NOMO-1 treated with dmso at 0.1 percent for 144 hours (cell line): ENCODE measurements around the gene PMVK.

Source experiments
- DNase-seq: peaks from one replicate; lab custom pipeline; 2025; ENCODE audit not compliant: unreplicated experiment; lab: John Stamatoyannopoulos, UW

The PMVK gene

GRCh38 chr1:154967331-154967950 is 30.9 kb upstream of the PMVK start:
- no peak for DNase-seq

GRCh38 chr1:154966111-154966510 is 29.6 kb upstream of the PMVK start:
- DNase-seq = no peak

GRCh38 chr1:154964359-154964758 is 27.8 kb upstream of the PMVK start:
- no peak for DNase-seq

GRCh38 chr1:154963643-154964042 is 27.1 kb upstream of the PMVK start:
- DNase-seq = no peak

DNA sequence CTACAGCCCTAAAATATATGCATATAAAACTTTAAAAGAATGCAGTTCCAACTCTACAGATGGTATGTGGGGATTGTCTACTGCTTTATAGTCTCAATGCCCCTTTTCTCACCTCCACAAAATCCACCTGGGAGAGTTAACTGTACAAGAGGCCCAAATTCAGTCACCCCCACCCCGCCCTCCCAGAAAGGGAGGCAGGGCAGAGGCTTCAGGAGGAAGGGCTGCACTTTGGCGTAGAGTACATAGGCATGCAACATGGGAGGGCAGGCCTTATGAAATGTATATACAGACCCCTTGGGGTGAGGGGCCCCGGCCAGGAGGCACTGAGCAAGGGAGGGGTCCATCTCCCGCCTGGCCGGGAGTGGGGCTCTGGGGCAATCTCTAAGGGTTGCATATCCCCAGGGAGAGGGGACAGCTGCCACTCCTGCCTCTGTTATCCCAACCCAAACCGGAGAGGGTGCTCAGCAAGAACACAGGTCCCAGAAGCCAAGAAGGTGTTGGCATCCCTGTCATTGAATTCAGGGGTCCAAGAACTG is 26.3 kb upstream of the PMVK start:
- no peak for DNase-seq

GRCh38 chr1:154962156-154962749 is 25.7 kb upstream of the PMVK start:
- DNase-seq = no peak

- DNase-seq = peak; percentile 73
Measured at GRCh38 chr1:154961207-154962155, 25.0 kb upstream of the PMVK start, which contains the start of gene PYGO2. TSS of gene PYGO2 (minus strand) at chr1:154961782. CDS start at chr1:154961576, 206 bp downstream.

- DNase-seq = no peak
Measured at GRCh38 chr1:154960446-154961136, 24.1 kb upstream of the PMVK start.

DNA sequence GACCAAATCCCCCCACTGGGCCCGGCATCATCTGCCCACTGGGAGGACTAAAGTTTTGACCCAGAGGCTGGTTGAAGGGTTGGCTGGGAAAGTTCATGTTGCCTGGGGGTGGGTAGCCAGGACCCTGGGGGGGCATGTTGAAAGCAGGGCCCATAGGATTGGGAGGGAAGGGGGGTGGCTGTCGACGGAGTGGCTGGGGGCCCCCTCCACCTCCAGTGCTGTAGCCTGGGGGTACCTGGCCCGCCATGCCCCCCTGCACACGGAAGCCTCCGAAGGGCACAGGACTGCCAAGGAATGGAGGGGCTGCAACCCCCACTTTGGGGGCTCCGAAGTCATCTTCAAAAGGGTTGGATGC is 22.9 kb upstream of the PMVK start:
- DNase-seq = no peak

GRCh38 chr1:154958681-154959425 is 22.3 kb upstream of the PMVK start:
- no peak for DNase-seq

GRCh38 chr1:154958036-154958435 is 21.5 kb upstream of the PMVK start:
- DNase-seq = no peak

- no peak for DNase-seq
Measured at GRCh38 chr1:154957091-154957657, 20.7 kb upstream of the PMVK start.

- DNase-seq = no peak
Measured at GRCh38 chr1:154956544-154956941, 20.0 kb upstream of the PMVK start.

DNA sequence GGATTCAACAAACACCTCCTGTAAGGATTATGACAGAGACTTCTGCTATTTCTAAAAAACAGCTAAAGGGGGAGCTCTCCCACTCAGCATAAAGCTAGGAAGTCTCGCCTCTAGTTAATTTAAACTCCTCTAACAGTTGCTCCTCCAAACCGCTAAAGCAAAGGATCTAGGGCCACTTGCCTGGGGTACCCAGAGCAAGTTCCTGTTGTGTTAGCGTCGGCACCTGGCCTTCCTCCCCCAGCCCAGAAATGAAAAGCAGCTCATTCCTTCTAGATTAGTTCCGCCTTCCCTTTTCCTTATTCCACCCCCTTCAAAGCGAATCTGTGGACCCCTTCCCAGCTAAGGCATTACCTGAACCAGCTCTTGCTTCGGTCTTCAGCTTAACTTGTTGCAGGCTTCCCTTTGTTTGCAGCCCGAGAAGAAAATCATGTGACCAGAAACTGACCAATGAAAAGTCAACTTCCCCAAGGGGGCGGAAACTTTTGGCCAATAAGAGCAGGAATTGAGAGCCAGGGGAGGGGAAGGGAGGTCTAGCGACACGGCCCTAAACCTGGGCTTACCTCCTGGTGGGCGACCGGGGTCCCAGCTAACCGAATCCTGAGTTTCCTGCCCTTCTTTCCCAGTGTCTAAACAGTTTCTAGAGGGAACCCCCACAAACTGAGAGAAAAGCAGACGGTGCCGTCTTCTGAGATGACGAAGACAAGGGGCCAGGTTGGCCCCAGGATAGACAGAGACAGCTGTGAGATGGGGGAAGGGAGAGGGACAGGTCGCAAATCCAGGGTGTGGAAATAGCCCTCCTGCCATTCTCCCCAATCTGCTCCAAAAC is 19.4 kb upstream of the PMVK start, which contains the start of gene PBXIP1:
TSS of gene PBXIP1 (minus strand) at position 382 of the 826 bp plus-strand sequence. CDS start 2,378 bp downstream, outside the sequence.
- peak; percentile 84 for DNase-seq

- no peak for DNase-seq
Measured at GRCh38 chr1:154955039-154955717, 18.7 kb upstream of the PMVK start.

- no peak for DNase-seq
Measured at GRCh38 chr1:154954541-154954940, 18.0 kb upstream of the PMVK start.

DNA sequence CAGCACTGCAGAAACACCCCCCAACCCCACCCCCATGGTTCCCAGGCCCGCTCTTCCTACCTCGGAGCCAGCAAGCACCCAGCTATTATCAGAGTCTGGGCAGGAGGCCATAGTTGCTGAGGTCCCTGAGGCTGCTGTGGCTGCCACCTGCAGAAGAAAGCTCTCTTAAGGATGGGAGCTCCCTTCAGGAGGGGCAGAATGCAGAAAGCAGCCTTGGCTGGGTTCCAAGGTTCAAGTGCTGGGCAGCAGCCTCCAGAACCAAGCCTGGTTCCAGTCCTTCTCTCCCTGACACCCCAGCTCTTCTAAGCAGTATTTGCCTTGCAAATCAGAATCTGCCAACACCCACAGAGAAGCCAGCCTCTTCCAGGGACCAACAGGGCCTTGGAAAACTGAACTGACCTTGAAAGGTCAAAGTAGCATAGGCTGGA is 17.1 kb upstream of the PMVK start:
- no peak for DNase-seq

DNA sequence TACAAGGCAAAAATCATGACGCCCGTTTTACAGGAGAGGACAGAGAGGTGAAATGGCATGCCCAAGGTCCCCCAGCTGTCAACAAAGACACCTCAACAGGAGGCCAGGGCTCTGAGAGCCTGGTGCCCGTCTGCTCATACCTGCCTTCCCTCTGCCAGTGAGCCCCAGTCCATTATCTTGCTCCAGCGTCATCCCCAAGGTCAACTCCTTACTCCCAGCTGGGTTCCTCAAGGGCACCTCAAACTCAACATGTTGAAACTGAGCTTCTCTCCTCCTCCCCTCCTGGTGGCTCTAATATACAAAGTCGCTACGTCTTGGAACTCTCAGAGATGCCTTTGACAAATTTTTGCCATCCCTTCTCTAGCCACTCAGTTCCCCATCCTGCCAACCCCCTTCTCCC is 16.1 kb upstream of the PMVK start:
- no peak for DNase-seq
